ENCODE measurements around the gene PALLD. TPM values are rescaled to one million over a fixed set of nuclear protein-coding genes. Genes with fewer than 3 reads are reported as not detected.

The PALLD gene
- total RNA-seq, 4 donors from 2014 or later, result 1,903 to 3,507 (median 2,130) TPM

DNA sequence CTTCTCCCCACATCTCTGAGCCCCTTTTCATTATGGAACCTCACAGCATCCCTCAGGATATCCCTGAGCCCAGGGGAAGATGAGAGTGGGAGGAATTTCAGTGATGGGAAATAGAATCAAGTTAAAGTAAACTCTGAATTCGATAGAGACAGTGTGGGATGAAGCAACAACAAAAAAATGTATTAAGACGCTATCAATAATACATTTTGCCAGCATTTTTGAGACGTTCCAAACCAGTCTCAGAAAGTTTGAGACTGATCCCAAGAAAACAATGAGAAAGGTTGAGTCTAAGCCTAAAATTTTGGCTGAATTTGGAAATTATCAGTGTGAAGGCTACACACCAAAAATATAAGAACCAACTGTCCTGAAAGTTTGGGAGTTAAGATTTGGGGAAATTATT, 317.0 kb downstream of the PALLD start:
- Histone ChIP-seq H3K9me3 (no peaks in the 10 kb centered on the region), H3K27ac (replicated peaks in 1 of 4) (peak overlapping the region; percentile 88 to 90 (median 90)), H3K4me3 (no peak overlapping the region), H3K27me3 (no peaks in the 10 kb centered on the region), H3K36me3 (no peaks in the 10 kb centered on the region), H3K4me1 (peaks cover 38 to 76% (median 75%) of the 10 kb centered on the region in 4 donors)
- TF ChIP-seq POLR2AphosphoS5 (IDR thresholded peaks at IDR 0.05) (no peak), EP300 (IDR thresholded peaks at IDR 0.05) (no peak), POLR2A (IDR thresholded peaks at IDR 0.05; ENCODE audit: low read depth) (no peak)
- TF ChIP-seq, protein P1, sequence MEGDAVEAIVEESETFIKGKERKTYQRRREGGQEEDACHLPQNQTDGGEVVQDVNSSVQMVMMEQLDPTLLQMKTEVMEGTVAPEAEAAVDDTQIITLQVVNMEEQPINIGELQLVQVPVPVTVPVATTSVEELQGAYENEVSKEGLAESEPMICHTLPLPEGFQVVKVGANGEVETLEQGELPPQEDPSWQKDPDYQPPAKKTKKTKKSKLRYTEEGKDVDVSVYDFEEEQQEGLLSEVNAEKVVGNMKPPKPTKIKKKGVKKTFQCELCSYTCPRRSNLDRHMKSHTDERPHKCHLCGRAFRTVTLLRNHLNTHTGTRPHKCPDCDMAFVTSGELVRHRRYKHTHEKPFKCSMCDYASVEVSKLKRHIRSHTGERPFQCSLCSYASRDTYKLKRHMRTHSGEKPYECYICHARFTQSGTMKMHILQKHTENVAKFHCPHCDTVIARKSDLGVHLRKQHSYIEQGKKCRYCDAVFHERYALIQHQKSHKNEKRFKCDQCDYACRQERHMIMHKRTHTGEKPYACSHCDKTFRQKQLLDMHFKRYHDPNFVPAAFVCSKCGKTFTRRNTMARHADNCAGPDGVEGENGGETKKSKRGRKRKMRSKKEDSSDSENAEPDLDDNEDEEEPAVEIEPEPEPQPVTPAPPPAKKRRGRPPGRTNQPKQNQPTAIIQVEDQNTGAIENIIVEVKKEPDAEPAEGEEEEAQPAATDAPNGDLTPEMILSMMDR (IDR thresholded peaks at IDR 0.05), result no peak
- WGBS, result 33% methylated on average over 3 of the region's 3 CpGs
- DNase-seq (ENCODE audit: extremely low spot score), result no peak
- intact Hi-C loops (cut with DNase I), result loop anchor here (5.0 kb wide), 1 partner anchor 97 kb away; no protein-coding TSS in a partner anchor

DNA sequence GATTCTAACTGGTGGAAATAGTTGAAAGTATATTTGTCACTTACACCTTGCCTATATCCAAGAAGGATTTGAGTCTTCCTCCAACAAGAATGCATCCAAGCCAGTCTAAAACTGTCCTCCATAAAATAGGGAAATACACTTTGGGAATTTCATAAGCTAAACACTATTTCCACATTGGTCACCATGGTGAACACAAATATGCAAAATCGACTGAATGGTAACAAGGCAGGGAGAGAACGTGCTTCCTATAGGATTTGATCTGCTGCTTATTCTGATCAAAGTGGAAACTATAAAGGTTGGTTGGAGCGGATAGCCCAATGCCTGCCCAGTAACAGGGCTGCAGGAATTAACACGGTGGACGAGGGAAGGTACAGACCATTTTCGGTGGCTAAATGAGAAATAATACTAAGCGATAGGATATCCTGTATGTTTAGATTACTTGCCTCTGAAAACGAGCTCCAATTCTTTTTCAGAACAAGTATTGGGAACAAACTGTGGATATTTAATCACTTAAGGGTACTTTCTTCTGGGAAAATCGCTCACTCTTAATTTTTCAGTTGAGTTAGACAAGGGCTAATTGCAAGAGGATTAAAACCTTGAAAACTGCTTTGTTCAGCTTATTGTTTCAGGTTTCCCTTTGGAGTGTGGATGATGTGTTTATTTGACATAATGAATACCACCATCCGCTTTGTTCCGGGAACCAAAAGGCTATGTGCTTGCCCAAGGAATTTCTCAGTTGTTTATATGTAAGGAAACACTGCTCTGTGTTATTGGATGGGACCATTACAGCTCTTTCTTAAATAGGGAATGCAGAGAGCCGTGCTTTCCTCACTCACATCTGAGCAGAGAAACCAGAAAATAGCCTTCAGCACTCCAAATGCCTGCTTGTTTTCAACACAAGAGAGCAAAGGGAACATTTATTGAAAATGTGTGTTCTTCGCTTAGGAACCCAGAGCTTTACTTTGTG, 318.8 kb downstream of the PALLD start:
- TF ChIP-seq EP300 (IDR thresholded peaks at IDR 0.05), result peak; percentile 91
- TF ChIP-seq POLR2AphosphoS5 (IDR thresholded peaks at IDR 0.05), result peak; percentile 79 to 85
- TF ChIP-seq, protein P1 (IDR thresholded peaks at IDR 0.05), result no peak
- TF ChIP-seq POLR2A (IDR thresholded peaks at IDR 0.05; ENCODE audit: low read depth), result no peak
- DNase-seq (ENCODE audit: extremely low spot score), result no peak
- no peaks in the 10 kb centered on the region for H3K9me3 ChIP-seq
- intact Hi-C loops (cut with DNase I), result loop anchor here (2.0 kb wide), 1 partner anchor 15 kb away; no protein-coding TSS in a partner anchor
- no peaks in the 10 kb centered on the region for H3K36me3 ChIP-seq
- H3K27me3 ChIP-seq, result no peaks in the 10 kb centered on the region
- peak overlapping the region; percentile 88 to 90 (median 90) for H3K27ac ChIP-seq (replicated peaks in 1 of 4)
- peaks cover 44 to 88% (median 87%) of the 10 kb centered on the region in 4 donors for H3K4me1 ChIP-seq
- H3K4me3 ChIP-seq, result peak overlapping the region; percentile 31 to 43 (median 39)
- WGBS, result 27% methylated on average over 13 of the region's 13 CpGs

DNA sequence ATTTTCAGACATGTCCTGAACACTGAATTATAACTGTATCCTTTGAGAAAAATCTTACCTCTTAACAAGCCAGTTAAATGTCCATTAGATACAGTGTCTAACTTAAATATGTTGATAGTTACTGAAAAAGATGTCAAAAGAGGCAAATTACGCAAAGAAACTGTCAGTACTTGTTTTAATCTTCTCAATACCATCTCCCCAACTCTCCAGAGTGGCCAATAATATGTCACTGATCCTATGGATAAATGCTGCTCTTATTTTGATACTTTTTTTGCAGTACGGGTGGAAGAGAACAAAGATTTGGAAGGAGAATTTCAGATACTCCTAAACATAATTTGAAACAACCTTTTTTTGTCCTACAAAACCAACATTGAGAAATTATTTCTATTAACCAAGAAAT, 320.5 kb downstream of the PALLD start:
- TF ChIP-seq EP300 (IDR thresholded peaks at IDR 0.05), result no peak
- TF ChIP-seq POLR2A (IDR thresholded peaks at IDR 0.05; ENCODE audit: low read depth), result no peak

DNA sequence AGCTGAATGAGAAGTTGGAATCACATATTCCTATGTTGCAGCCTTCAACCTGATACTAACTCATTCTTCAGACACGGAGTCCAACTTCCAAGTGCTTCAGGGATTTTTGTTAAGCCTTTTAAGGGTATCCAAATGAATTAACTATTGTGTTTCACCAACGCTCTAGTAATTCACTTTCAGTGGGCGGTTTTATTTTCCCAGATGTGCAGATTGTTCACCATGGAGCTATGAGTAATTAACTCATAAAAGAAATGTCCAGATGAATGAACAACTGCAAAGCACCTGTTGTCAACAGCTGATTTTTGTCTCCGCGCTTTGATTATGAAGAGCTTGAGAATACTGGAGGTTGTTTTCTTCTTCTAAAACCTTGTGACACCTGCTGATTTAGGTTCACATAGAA, 325.6 kb downstream of the PALLD start:
- Histone ChIP-seq H3K4me1 (peaks cover 13 to 25% (median 23%) of the 10 kb centered on the region in 4 donors), H3K4me3 (no peak overlapping the region), H3K36me3 (no peaks in the 10 kb centered on the region), H3K9me3 (no peaks in the 10 kb centered on the region), H3K27me3 (no peaks in the 10 kb centered on the region), H3K27ac (replicated peaks in 1 of 4) (no peak overlapping the region)
- 93% methylated on average over 5 of the region's 5 CpGs for WGBS
- no peak for DNase-seq (ENCODE audit: extremely low spot score)
- TF ChIP-seq POLR2AphosphoS5 (IDR thresholded peaks at IDR 0.05) (no peak), POLR2A (IDR thresholded peaks at IDR 0.05; ENCODE audit: low read depth) (no peak), EP300 (IDR thresholded peaks at IDR 0.05) (no peak)
- TF ChIP-seq, protein P1 (IDR thresholded peaks at IDR 0.05), result no peak
- intact Hi-C loops (cut with DNase I), result no loop called here

More for the DNA sequence above, 320.5 kb downstream of the PALLD start:
- H3K27ac ChIP-seq (replicated peaks in 1 of 4), result peak overlapping the region; percentile 88 to 90 (median 90)
- peaks cover 38 to 74% (median 71%) of the 10 kb centered on the region in 4 donors for H3K4me1 ChIP-seq
- H3K27me3 ChIP-seq, result no peaks in the 10 kb centered on the region
- intact Hi-C loops (cut with DNase I), result loop anchor here (2.0 kb wide), 1 partner anchor 13 kb away; no protein-coding TSS in a partner anchor
- WGBS, result 37% methylated on average over 2 of the region's 2 CpGs
- H3K9me3 ChIP-seq, result no peaks in the 10 kb centered on the region
- H3K36me3 ChIP-seq, result no peaks in the 10 kb centered on the region
- no peak for DNase-seq (ENCODE audit: extremely low spot score)
- peak overlapping the region; percentile 31 to 43 (median 39) for H3K4me3 ChIP-seq

DNA sequence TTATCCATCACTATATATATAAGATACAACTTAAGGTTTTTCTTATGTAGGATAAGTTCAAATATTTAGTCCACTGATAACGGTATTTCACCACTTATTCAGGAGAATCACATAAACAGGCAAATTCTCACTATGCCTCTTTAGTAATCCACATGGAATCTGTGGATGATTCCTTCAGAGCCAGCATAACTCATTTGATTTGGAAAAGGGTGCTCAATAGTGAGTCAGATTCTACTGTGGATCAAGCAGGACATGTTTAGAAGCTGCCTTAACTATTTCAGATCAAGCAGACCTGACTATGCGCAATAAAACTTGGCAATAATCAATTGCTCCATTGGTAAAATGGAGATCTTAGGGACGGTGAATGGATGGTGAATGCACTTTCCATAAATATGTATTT, 329.1 kb downstream of the PALLD start:
- TF ChIP-seq POLR2A (IDR thresholded peaks at IDR 0.05; ENCODE audit: low read depth), result no peak
- no peak for TF ChIP-seq EP300 (IDR thresholded peaks at IDR 0.05)
- TF ChIP-seq, protein P1 (IDR thresholded peaks at IDR 0.05), result no peak
- no peak for TF ChIP-seq POLR2AphosphoS5 (IDR thresholded peaks at IDR 0.05)
- 83% methylated on average over 3 of the region's 3 CpGs for WGBS
- H3K9me3 ChIP-seq, result no peaks in the 10 kb centered on the region
- DNase-seq (ENCODE audit: extremely low spot score), result no peak
- intact Hi-C loops (cut with DNase I), result no loop called here
- H3K27ac ChIP-seq (replicated peaks in 1 of 4), result no peak overlapping the region
- H3K4me3 ChIP-seq, result no peak overlapping the region
- no peaks in the 10 kb centered on the region for H3K27me3 ChIP-seq
- H3K4me1 ChIP-seq, result peaks cover 0 to 5% (median 3%) of the 10 kb centered on the region in 4 donors
- no peaks in the 10 kb centered on the region for H3K36me3 ChIP-seq
